Neural progenitor cell (in vitro differentiated cells): ENCODE results near the gene ATXN7. TPM values are rescaled to one million over a fixed set of nuclear protein-coding genes. Genes with fewer than 3 reads are reported as not detected.

Source experiments
- DNase-seq: peaks from one replicate; pipeline ENCODE4 v3.0.0-alpha.2; 2016; ENCODE audit warnings: low spot score
- H2AFZ ChIP-seq: fragments of 200-600 bp; sonication (generic); replicated peaks from 2 replicates; pipeline ENCODE4 v1.6.1; 2016; ENCODE audit warnings: antibody characterized with exemption
- H3F3A ChIP-seq: fragments of 200-600 bp; sonication (generic); 2 replicates; pipeline ENCODE4 v1.6.1; 2016; ENCODE audit warnings: antibody characterized with exemption, low read depth
- H3K27ac ChIP-seq: fragments of 200-600 bp; sonication (generic); 2 replicates; pipeline ENCODE4 v1.5.1; 2016; ENCODE audit warnings: mild to moderate bottlenecking
- H3K27me3 ChIP-seq: fragments of 200-600 bp; sonication (generic); 2 replicates; pipeline ENCODE4 v1.6.1; 2016; ENCODE audit warnings: mild to moderate bottlenecking, moderate library complexity
- H3K36me3 ChIP-seq: fragments of 200-600 bp; sonication (generic); 2 replicates; pipeline ENCODE4 v1.5.1; 2016
- H3K4me1 ChIP-seq: fragments of 200-600 bp; sonication (generic); 2 replicates; pipeline ENCODE4 v1.6.1; 2016; ENCODE audit warnings: mixed run types
- H3K4me2 ChIP-seq: fragments of 200-600 bp; sonication (generic); 2 replicates; pipeline ENCODE4 v1.6.1; 2016
- H3K4me3 ChIP-seq: fragments of 200-600 bp; sonication (generic); 2 replicates; pipeline ENCODE4 v1.5.1; 2016
- H3K79me2 ChIP-seq: fragments of 200-600 bp; sonication (generic); 2 replicates; pipeline ENCODE4 v1.6.1; 2016; ENCODE audit warnings: low read depth
- H3K9ac ChIP-seq: fragments of 200-600 bp; sonication (generic); 2 replicates; pipeline ENCODE4 v1.6.1; 2016
- H3K9me3 ChIP-seq: fragments of 200-600 bp; sonication (generic); 2 replicates; pipeline ENCODE4 v1.5.1; 2016; ENCODE audit warnings: low read depth
- H4K20me1 ChIP-seq: fragments of 200-600 bp; sonication (generic); 2 replicates; pipeline ENCODE4 v1.6.1; 2016; ENCODE audit warnings: low read depth
- H3K27ac Mint-ChIP-seq: 3 replicates; pipeline ENCODE4 v1.8.0; 2021; ENCODE audit warnings: mixed read lengths
- H3K27me3 Mint-ChIP-seq: 2 replicates; pipeline ENCODE4 v1.8.0; 2022; ENCODE audit warnings: low read depth, mild to moderate bottlenecking, inconsistent platforms, moderate library complexity, mixed read lengths; ENCODE audit not compliant: insufficient read depth
- H3K36me3 Mint-ChIP-seq: 3 replicates; pipeline ENCODE4 v1.8.0; 2021; ENCODE audit warnings: mixed read lengths
- H3K4me1 Mint-ChIP-seq: 3 replicates; pipeline ENCODE4 v1.8.0; 2021; ENCODE audit warnings: mixed read lengths
- H3K4me3 Mint-ChIP-seq: 3 replicates; pipeline ENCODE4 v1.8.0; 2021; ENCODE audit warnings: mild to moderate bottlenecking, moderate library complexity, mixed read lengths
- H3K9me3 Mint-ChIP-seq: 3 replicates; pipeline ENCODE4 v1.8.0; 2020; ENCODE audit warnings: mixed read lengths
- CTCF ChIP-seq: fragments of 200-600 bp; sonication (generic); IDR thresholded peaks from 2 replicates; pipeline ENCODE4 v1.5.1; 2017; ENCODE audit warnings: antibody characterized with exemption, mild to moderate bottlenecking
- EZH2 ChIP-seq: fragments of 200-600 bp; sonication (generic); IDR thresholded peaks from 2 replicates; pipeline ENCODE4 v1.6.1; 2017; ENCODE audit warnings: antibody characterized with exemption, mild to moderate bottlenecking, moderate library complexity
- EZH2phosphoT487 ChIP-seq: fragments of 200-600 bp; sonication (generic); IDR thresholded peaks from 2 replicates; pipeline ENCODE4 v1.6.1; 2017; ENCODE audit warnings: antibody characterized with exemption
- total RNA-seq: library from RNA; depleted of rRNA; stranded (reverse); fragments of >200 nt; gene quantifications from 2 replicates; pipeline ENCODE4 v1.2.3, GENCODE V29; 2015; ENCODE audit warnings: low replicate concordance

ATXN7 gene
- total RNA-seq, 1 donor from 2014 or later, result 30.4 TPM

- H3K4me2 ChIP-seq, result no peak overlapping the region
- Mint-ChIP-seq H3K36me3 (no peaks in the 10 kb centered on the region), H3K27ac (peak overlapping the region; percentile 42)
Observed at GRCh38 chr3:64028754-64029153, 165.1 kb downstream of the ATXN7 start.

GRCh38 chr3:64029287-64029686, 165.6 kb downstream of the ATXN7 start:
- Histone ChIP-seq H3K4me3 (no peak overlapping the region), H3K9me3 (no peaks in the 10 kb centered on the region), H3K27ac (no peak overlapping the region), H3F3A (no peaks in the 10 kb centered on the region), H3K9ac (no peak overlapping the region), H3K4me1 (peaks cover 7% of the 10 kb centered on the region), H4K20me1 (no peaks in the 10 kb centered on the region), H3K4me2 (no peak overlapping the region), H3K27me3 (no peaks in the 10 kb centered on the region), H2AFZ (no peak overlapping the region), H3K36me3 (no peaks in the 10 kb centered on the region), H3K79me2 (no peaks in the 10 kb centered on the region)
- DNase-seq, result no peak
- Mint-ChIP-seq H3K4me3 (no peak overlapping the region), H3K9me3 (no peaks in the 10 kb centered on the region), H3K27me3 (peaks cover 2% of the 10 kb centered on the region), H3K36me3 (no peaks in the 10 kb centered on the region), H3K27ac (no peak overlapping the region), H3K4me1 (peaks cover 13% of the 10 kb centered on the region)
- no peak for TF ChIP-seq EZH2phosphoT487
- no peak for TF ChIP-seq EZH2
- TF ChIP-seq CTCF, result no peak

More at GRCh38 chr3:64028754-64029153, 165.1 kb downstream of the ATXN7 start:
- no peak overlapping the region for H3K4me3 ChIP-seq
- H4K20me1 ChIP-seq, result no peaks in the 10 kb centered on the region
- H3K27ac ChIP-seq, result no peak overlapping the region
- Mint-ChIP-seq H3K27me3 (peaks cover 2% of the 10 kb centered on the region), H3K4me1 (peaks cover 15% of the 10 kb centered on the region), H3K9me3 (no peaks in the 10 kb centered on the region), H3K4me3 (no peak overlapping the region)
- H3K36me3 ChIP-seq, result no peaks in the 10 kb centered on the region
- H2AFZ ChIP-seq, result no peak overlapping the region
- no peak for DNase-seq
- no peaks in the 10 kb centered on the region for H3K27me3 ChIP-seq
- H3K9me3 ChIP-seq, result no peaks in the 10 kb centered on the region
- H3K4me1 ChIP-seq, result peaks cover 7% of the 10 kb centered on the region
- no peak overlapping the region for H3K9ac ChIP-seq
- TF ChIP-seq EZH2, result no peak
- no peak for TF ChIP-seq EZH2phosphoT487
- TF ChIP-seq CTCF, result no peak
- no peaks in the 10 kb centered on the region for H3K79me2 ChIP-seq
- no peaks in the 10 kb centered on the region for H3F3A ChIP-seq

GRCh38 chr3:64030741-64031140, 167.1 kb downstream of the ATXN7 start:
- Mint-ChIP-seq H3K27me3 (peaks cover 2% of the 10 kb centered on the region), H3K27ac (no peak overlapping the region), H3K4me1 (peaks cover 13% of the 10 kb centered on the region), H3K4me3 (peak overlapping the region; percentile 65), H3K9me3 (no peaks in the 10 kb centered on the region), H3K36me3 (no peaks in the 10 kb centered on the region)
- no peaks in the 10 kb centered on the region for H3F3A ChIP-seq
- H3K9ac ChIP-seq, result no peak overlapping the region
- peak; percentile 85 for DNase-seq
- TF ChIP-seq CTCF, result peak; percentile 94
- TF ChIP-seq EZH2phosphoT487, result no peak
- peak overlapping the region; percentile 4 for H2AFZ ChIP-seq
- no peaks in the 10 kb centered on the region for H3K79me2 ChIP-seq
- H3K4me3 ChIP-seq, result no peak overlapping the region
- H3K4me2 ChIP-seq, result peak overlapping the region; percentile 25
- no peaks in the 10 kb centered on the region for H3K36me3 ChIP-seq
- H4K20me1 ChIP-seq, result no peaks in the 10 kb centered on the region
- H3K4me1 ChIP-seq, result peaks cover 7% of the 10 kb centered on the region
- no peaks in the 10 kb centered on the region for H3K27me3 ChIP-seq
- no peak overlapping the region for H3K27ac ChIP-seq
- H3K9me3 ChIP-seq, result no peaks in the 10 kb centered on the region
